CD8-positive, alpha-beta memory T cell (primary cell): ENCODE results near the gene ATL1. TPM values are rescaled to one million over a fixed set of nuclear protein-coding genes. Genes with fewer than 3 reads are reported as not detected.

ENCODE experiments used
- CTCF ChIA-PET: fragments of 350-600 bp; sonication (Branson Sonifier 250); formaldehyde crosslinking; loops from one replicate; lab custom pipeline; 2021; ENCODE audit warnings: antibody characterized with exemption; lab: Charles Lee
- POLR2A ChIA-PET: fragments of 350-600 bp; sonication (Branson Sonifier 250); formaldehyde crosslinking; loops from one replicate; lab custom pipeline; 2021; ENCODE audit warnings: antibody characterized with exemption; lab: Charles Lee
- DNase-seq, 5 donors: peaks; one replicate each; pipeline versions ENCODE4 v3.0.0 to v3.0.0-alpha.2; 2020 to 2022; ENCODE audit warnings: mixed read lengths in 1 of 5
- H3K27ac ChIP-seq: one replicate; pipeline ENCODE4 v1.7.0; 2013; ENCODE audit warnings: low read depth, mild to moderate bottlenecking, low read length, moderate library complexity
- H3K27me3 ChIP-seq: 2 replicates; pipeline ENCODE4 v1.7.0; 2013; ENCODE audit warnings: low read length, mild to moderate bottlenecking; ENCODE audit not compliant: insufficient read depth, poor library complexity, severe bottlenecking
- H3K36me3 ChIP-seq: 2 replicates; pipeline ENCODE4 v1.7.0; 2013; ENCODE audit warnings: mild to moderate bottlenecking, low read length, moderate library complexity; ENCODE audit not compliant: insufficient read depth
- H3K4me1 ChIP-seq: 2 replicates; pipeline ENCODE4 v1.7.0; 2013; ENCODE audit warnings: mild to moderate bottlenecking, low read length, moderate library complexity; ENCODE audit not compliant: insufficient read depth
- H3K4me3 ChIP-seq: 2 replicates; pipeline ENCODE4 v1.7.0; 2013; ENCODE audit warnings: mild to moderate bottlenecking, low read length
- H3K9me3 ChIP-seq: 2 replicates; pipeline ENCODE4 v1.7.0; 2013; ENCODE audit warnings: mild to moderate bottlenecking, low read length
- H3K27ac Mint-ChIP-seq, 8 donors: one replicate each; pipeline ENCODE4 v1.8.0; 2020 to 2021; ENCODE audit warnings: mixed read lengths in 8 of 8, mild to moderate bottlenecking in 6 of 8, inconsistent platforms in 3 of 8, moderate library complexity in 3 of 8
- H3K27me3 Mint-ChIP-seq, 2 donors: one replicate each; pipeline ENCODE4 v1.8.0; 2020 to 2021; ENCODE audit warnings: mixed read lengths in 2 of 2, mild to moderate bottlenecking in 1 of 2, moderate library complexity in 1 of 2
- H3K36me3 Mint-ChIP-seq, 3 donors: one replicate each; pipeline ENCODE4 v1.8.0; 2020 to 2021; ENCODE audit warnings: mixed read lengths in 3 of 3, inconsistent platforms in 1 of 3, mild to moderate bottlenecking in 1 of 3
- H3K4me1 Mint-ChIP-seq, 3 donors: one replicate each; pipeline ENCODE4 v1.8.0; 2020 to 2021; ENCODE audit warnings: mixed read lengths in 3 of 3, inconsistent platforms in 1 of 3, mild to moderate bottlenecking in 1 of 3
- H3K4me3 Mint-ChIP-seq, 7 donors: one replicate each; pipeline ENCODE4 v1.8.0; 2020 to 2021; ENCODE audit warnings: mixed read lengths in 7 of 7, mild to moderate bottlenecking in 6 of 7, moderate library complexity in 4 of 7, inconsistent platforms in 2 of 7
- H3K9me3 Mint-ChIP-seq, 5 donors: one replicate each; pipeline ENCODE4 v1.8.0; 2020 to 2022; ENCODE audit warnings: mixed read lengths in 5 of 5, mild to moderate bottlenecking in 3 of 5, moderate library complexity in 2 of 5, inconsistent platforms in 1 of 5
- polyA plus RNA-seq: library from polyadenylated mRNA; unstranded; fragments of 300-500 nt; fragmentation: Illumina TruSeq; gene quantifications from one replicate; pipeline ENCODE4 v1.2.3, GENCODE V29; 2021
- total RNA-seq, 2 experiments: library from RNA; stranded (reverse); gene quantifications; one replicate each; pipeline ENCODE4 v1.2.3, GENCODE V29; 2021

ATL1 gene
- total and polyA plus RNA-seq, 3 experiments from 2014 or later: 0.81 to 2.4 (median 1.3) TPM

- H3K9me3 Mint-ChIP-seq: no peaks in the 10 kb centered on the region
- H3K4me3 Mint-ChIP-seq: no peak overlapping the region
- no peaks in the 10 kb centered on the region for H3K4me1 ChIP-seq
- H3K36me3 Mint-ChIP-seq: peaks cover 0 to 3% (median 0%) of the 10 kb centered on the region in 3 donors
- H3K36me3 ChIP-seq: no peaks in the 10 kb centered on the region
- CTCF ChIA-PET: no interaction called here
- no peaks in the 10 kb centered on the region for H3K27me3 ChIP-seq
- H3K27ac ChIP-seq: no peak overlapping the region
- POLR2A ChIA-PET: no interaction called here
- H3K27ac Mint-ChIP-seq: no peak overlapping the region
- no peaks in the 10 kb centered on the region for H3K9me3 ChIP-seq
- H3K4me3 ChIP-seq: no peak overlapping the region
- no peaks in the 10 kb centered on the region for H3K4me1 Mint-ChIP-seq
- DNase-seq: no peak
- H3K27me3 Mint-ChIP-seq: peaks cover 2 to 7% of the 10 kb centered on the region in 2 donors
Observed at GRCh38 chr14:50590464-50590863, 30.5 kb downstream of the ATL1 start.

- DNase-seq: no peak
- Histone ChIP-seq H3K27ac (no peak overlapping the region), H3K27me3 (no peaks in the 10 kb centered on the region), H3K36me3 (no peaks in the 10 kb centered on the region), H3K4me1 (no peaks in the 10 kb centered on the region), H3K9me3 (no peaks in the 10 kb centered on the region), H3K4me3 (no peak overlapping the region)
- ChIA-PET POLR2A (interaction anchor here (0.7 kb wide), 1 partner anchor 110 kb away, joined by 10 read pairs; no protein-coding TSS in a partner anchor), CTCF (no interaction called here)
- no peaks in the 10 kb centered on the region for H3K4me1 Mint-ChIP-seq
- peaks cover 0 to 7% of the 10 kb centered on the region in 2 donors for H3K27me3 Mint-ChIP-seq
- peaks cover 0 to 3% (median 0%) of the 10 kb centered on the region in 3 donors for H3K36me3 Mint-ChIP-seq
- H3K4me3 Mint-ChIP-seq: no peak overlapping the region
- no peaks in the 10 kb centered on the region for H3K9me3 Mint-ChIP-seq
- H3K27ac Mint-ChIP-seq: no peak overlapping the region
Observed at GRCh38 chr14:50594577-50595316, 34.8 kb downstream of the ATL1 start.

- H3K4me3 ChIP-seq: no peak overlapping the region
- H3K27me3 ChIP-seq: no peaks in the 10 kb centered on the region
- no peak overlapping the region for H3K4me3 Mint-ChIP-seq
- H3K4me1 Mint-ChIP-seq: no peaks in the 10 kb centered on the region
- H3K4me1 ChIP-seq: no peaks in the 10 kb centered on the region
- H3K36me3 Mint-ChIP-seq: no peaks in the 10 kb centered on the region
- H3K9me3 ChIP-seq: no peaks in the 10 kb centered on the region
- ChIA-PET CTCF (no interaction called here), POLR2A (no interaction called here)
- DNase-seq: no peak
- no peak overlapping the region for H3K27ac ChIP-seq
- H3K27me3 Mint-ChIP-seq: no peaks in the 10 kb centered on the region
- no peaks in the 10 kb centered on the region for H3K36me3 ChIP-seq
- no peak overlapping the region for H3K27ac Mint-ChIP-seq
- no peaks in the 10 kb centered on the region for H3K9me3 Mint-ChIP-seq
Observed at GRCh38 chr14:50598765-50599164, 38.8 kb downstream of the ATL1 start.

- no peak overlapping the region for H3K27ac Mint-ChIP-seq
- Histone ChIP-seq H3K4me1 (no peaks in the 10 kb centered on the region), H3K27ac (no peak overlapping the region), H3K27me3 (no peaks in the 10 kb centered on the region), H3K9me3 (no peaks in the 10 kb centered on the region), H3K4me3 (no peak overlapping the region), H3K36me3 (no peaks in the 10 kb centered on the region)
- H3K27me3 Mint-ChIP-seq: no peaks in the 10 kb centered on the region
- ChIA-PET CTCF (interaction anchor here (1.2 to 1.5 kb wide), 2 partner anchors 260 to 275 kb away, joined by 3 to 6 read pairs; no protein-coding TSS in a partner anchor), POLR2A (no interaction called here)
- no peak for DNase-seq
- H3K9me3 Mint-ChIP-seq: no peaks in the 10 kb centered on the region
- no peaks in the 10 kb centered on the region for H3K36me3 Mint-ChIP-seq
- no peaks in the 10 kb centered on the region for H3K4me1 Mint-ChIP-seq
- H3K4me3 Mint-ChIP-seq: no peak overlapping the region
Observed at GRCh38 chr14:50599700-50600444, 39.9 kb downstream of the ATL1 start.

GRCh38 chr14:50600849-50601248 lies 40.9 kb downstream of the ATL1 start:
- DNase-seq: no peak
- ChIA-PET CTCF (interaction anchor here (1.2 to 1.5 kb wide), 3 partner anchors 176 to 274 kb away, joined by 3 to 7 read pairs (median 6); no protein-coding TSS in a partner anchor), POLR2A (no interaction called here)
- Mint-ChIP-seq H3K4me1 (no peaks in the 10 kb centered on the region), H3K9me3 (no peaks in the 10 kb centered on the region), H3K4me3 (no peak overlapping the region), H3K36me3 (no peaks in the 10 kb centered on the region), H3K27me3 (no peaks in the 10 kb centered on the region), H3K27ac (no peak overlapping the region)
- Histone ChIP-seq H3K9me3 (no peaks in the 10 kb centered on the region), H3K27ac (no peak overlapping the region), H3K27me3 (no peaks in the 10 kb centered on the region), H3K4me1 (no peaks in the 10 kb centered on the region), H3K4me3 (no peak overlapping the region), H3K36me3 (no peaks in the 10 kb centered on the region)

- no peak overlapping the region for H3K27ac ChIP-seq
- no peak for DNase-seq
- POLR2A ChIA-PET: no interaction called here
- H3K4me1 ChIP-seq: no peaks in the 10 kb centered on the region
- Mint-ChIP-seq H3K9me3 (no peaks in the 10 kb centered on the region), H3K27ac (no peak overlapping the region), H3K27me3 (no peaks in the 10 kb centered on the region), H3K4me1 (no peaks in the 10 kb centered on the region), H3K4me3 (no peak overlapping the region), H3K36me3 (no peaks in the 10 kb centered on the region)
- H3K9me3 ChIP-seq: no peaks in the 10 kb centered on the region
- no peaks in the 10 kb centered on the region for H3K36me3 ChIP-seq
- CTCF ChIA-PET: interaction anchor here (0.8 to 1.5 kb wide), 5 partner anchors 15 to 274 kb away, joined by 3 to 7 read pairs (median 4); no protein-coding TSS in a partner anchor
- no peak overlapping the region for H3K4me3 ChIP-seq
- no peaks in the 10 kb centered on the region for H3K27me3 ChIP-seq
Observed at GRCh38 chr14:50601394-50601793, 41.4 kb downstream of the ATL1 start.

- H3K27me3 Mint-ChIP-seq: no peaks in the 10 kb centered on the region
- CTCF ChIA-PET: interaction anchor here (0.8 to 1.2 kb wide), 3 partner anchors 14 to 258 kb away, joined by 3 to 7 read pairs (median 4); no protein-coding TSS in a partner anchor
- H3K27ac Mint-ChIP-seq: peak overlapping the region in 1 of 8 donors; percentile 10
- no peaks in the 10 kb centered on the region for H3K27me3 ChIP-seq
- no peak overlapping the region for H3K4me3 Mint-ChIP-seq
- no peaks in the 10 kb centered on the region for H3K9me3 Mint-ChIP-seq
- H3K9me3 ChIP-seq: no peaks in the 10 kb centered on the region
- H3K4me1 Mint-ChIP-seq: no peaks in the 10 kb centered on the region
- no peak for DNase-seq
- POLR2A ChIA-PET: no interaction called here
- no peak overlapping the region for H3K4me3 ChIP-seq
- no peaks in the 10 kb centered on the region for H3K4me1 ChIP-seq
- H3K36me3 ChIP-seq: no peaks in the 10 kb centered on the region
- no peaks in the 10 kb centered on the region for H3K36me3 Mint-ChIP-seq
- no peak overlapping the region for H3K27ac ChIP-seq
Observed at GRCh38 chr14:50602035-50602434, 42.1 kb downstream of the ATL1 start.

GRCh38 chr14:50603565-50603964 lies 43.6 kb downstream of the ATL1 start:
- CTCF ChIA-PET: no interaction called here
- DNase-seq: no peak
- Mint-ChIP-seq H3K4me1 (no peaks in the 10 kb centered on the region), H3K27me3 (no peaks in the 10 kb centered on the region), H3K4me3 (no peak overlapping the region), H3K27ac (no peak overlapping the region), H3K36me3 (no peaks in the 10 kb centered on the region), H3K9me3 (no peaks in the 10 kb centered on the region)
- POLR2A ChIA-PET: no interaction called here
- no peak overlapping the region for H3K4me3 ChIP-seq
- no peaks in the 10 kb centered on the region for H3K27me3 ChIP-seq
- no peaks in the 10 kb centered on the region for H3K36me3 ChIP-seq
- no peak overlapping the region for H3K27ac ChIP-seq
- no peaks in the 10 kb centered on the region for H3K9me3 ChIP-seq
- H3K4me1 ChIP-seq: no peaks in the 10 kb centered on the region
